ENCODE results near the gene RPF1.
"Not testable (repeated sequence)": the region's sequence is repeated elsewhere in the genome, so short reads cannot be mapped to it uniquely, and the experiment has no call there.

The RPF1 gene

GRCh38 chr1:84492726-84493125 is 13.7 kb downstream of the RPF1 start:
- no peak for DNase-seq (ENCODE audit: low read depth)

DNA sequence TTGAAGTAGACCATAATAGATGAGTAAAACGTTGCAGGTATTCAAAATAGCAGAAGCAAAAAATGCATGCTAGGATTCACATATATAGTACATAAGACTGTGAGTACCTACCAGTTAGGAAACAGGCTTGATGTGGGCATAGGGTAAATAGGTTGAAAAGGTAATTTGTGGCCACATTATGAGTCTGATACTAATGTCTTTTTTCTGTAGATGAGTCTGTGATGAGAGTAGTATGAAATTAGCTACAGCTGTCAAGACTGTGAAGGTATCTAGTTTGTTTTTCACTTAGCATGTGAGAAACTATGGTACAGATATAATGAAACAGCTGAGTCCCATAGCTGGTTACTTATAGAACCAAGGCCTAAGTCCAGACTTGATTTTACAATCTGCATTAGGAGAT is 14.7 kb downstream of the RPF1 start:
- no peak for DNase-seq (ENCODE audit: low read depth)

DNA sequence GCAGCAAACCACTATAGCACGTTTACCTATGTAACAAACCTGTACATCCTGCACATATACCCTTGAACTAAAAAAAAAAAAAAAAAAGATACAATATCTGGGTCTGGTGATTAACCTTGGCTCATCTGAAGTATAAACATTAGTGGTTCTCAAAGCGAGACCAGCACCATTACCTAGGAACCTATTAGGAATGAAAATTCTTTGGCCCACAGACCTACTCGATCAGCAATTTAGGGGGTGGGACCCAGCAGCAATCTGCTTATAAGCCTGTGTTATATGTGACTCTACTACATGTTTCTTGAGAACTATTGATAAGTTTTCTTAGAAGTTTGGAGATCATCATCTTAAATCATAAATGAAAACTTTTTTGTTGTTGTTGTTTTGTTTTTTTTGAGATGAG is 17.4 kb downstream of the RPF1 start:
- DNase-seq (ENCODE audit: low read depth), result no peak

DNA sequence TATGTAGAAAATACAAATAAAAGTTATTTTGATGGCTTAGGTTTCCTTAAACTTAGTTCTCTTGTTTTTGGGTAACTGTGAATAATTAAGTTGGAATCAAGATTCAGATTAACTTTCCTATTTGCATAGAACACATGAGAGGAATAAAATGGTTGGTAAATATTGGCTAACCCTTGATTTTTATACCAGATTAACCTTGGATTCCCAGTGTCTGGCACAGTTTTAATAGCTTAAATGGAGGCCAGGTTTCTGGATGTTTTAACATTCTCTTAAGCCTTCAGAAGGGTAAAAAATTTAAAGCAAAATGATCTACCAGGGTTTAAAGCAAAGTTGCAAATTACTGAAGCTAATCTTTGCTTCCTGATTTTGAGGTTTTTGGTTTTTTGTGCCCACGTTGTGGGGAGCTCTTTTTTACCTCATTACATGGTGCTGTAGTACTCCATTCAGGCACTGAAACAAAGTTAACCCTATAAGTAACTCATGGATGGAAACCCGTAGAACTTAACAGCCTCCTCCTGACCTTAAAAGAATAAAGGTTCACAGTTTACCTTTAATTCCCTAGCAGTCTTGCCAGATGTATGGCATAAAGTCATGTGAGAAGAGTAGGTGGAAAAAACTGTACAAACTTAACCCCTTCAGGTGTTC is 18.7 kb downstream of the RPF1 start:
- no peak for DNase-seq (ENCODE audit: low read depth)

- no peak for DNase-seq (ENCODE audit: low read depth)
These were observed 23.9 kb downstream of the RPF1 start for GRCh38 chr1:84502927-84503326.

DNA sequence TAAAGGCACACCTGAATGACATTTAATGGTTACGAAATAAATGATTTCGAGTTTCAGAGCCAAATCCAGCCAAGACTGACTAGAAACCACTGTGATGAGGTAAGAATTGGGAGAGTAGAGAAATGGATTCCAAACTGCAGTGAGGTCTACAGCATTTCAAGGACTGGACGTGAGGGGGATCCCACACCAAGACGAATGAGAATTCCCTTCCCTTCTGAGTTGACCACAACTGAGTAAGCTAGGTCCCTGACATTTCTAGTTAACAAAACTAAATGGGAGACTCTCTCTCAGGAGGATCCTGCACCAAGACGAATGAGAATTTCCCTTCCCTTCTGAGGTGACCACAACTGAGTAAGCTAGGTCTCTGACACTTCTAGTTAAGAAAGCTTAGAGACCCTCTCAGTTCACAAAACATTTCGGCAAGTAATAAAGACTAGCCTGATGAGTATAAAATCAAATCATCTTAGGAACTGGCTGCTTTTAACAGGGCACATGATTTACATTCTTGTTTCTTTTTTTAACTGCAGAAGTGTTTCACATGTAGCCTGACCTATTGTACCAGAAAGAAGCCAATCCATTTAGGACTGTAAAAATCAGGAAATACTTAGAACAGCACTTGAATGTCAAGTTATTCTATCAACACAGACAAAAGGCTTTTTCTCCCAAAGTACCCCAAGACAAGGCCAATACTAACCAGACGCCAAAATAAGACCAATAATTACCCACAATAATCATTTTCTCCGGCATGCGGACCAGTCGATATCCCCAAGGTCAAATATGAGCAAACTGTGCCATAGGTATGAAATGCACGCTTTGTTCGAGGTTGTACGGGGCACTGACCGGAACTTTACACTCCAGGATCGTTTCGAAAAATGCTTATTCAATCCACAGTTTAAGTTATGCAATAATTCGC is 25.8 kb downstream of the RPF1 start:
- no peak for DNase-seq (ENCODE audit: low read depth)

DNA sequence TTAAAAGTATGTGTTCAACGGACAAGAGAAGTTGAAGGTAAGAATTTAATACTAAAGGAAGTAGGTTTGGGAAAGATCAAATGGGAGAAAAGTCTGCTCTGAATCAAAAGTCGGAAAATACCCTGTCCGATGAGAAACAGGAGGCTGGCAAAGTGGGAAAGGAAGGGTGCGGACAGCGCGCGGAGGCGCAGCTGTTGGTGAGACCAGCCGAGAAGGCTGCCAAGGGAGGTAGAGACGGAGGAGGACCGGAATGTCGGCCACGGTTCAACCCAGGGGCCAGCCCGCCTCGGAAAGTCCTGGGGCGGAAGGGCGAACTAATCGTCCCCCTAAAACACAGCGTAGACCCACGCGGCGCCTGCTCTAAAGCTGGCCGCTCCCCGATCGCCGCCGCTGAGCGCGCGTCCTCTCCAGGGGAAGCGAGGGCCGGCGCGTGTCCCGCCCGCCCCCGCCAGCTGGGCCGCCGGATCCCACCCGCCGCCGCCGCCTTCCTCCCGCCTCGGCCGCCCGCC is 26.5 kb downstream of the RPF1 start:
- no peak for DNase-seq (ENCODE audit: low read depth)

DNA sequence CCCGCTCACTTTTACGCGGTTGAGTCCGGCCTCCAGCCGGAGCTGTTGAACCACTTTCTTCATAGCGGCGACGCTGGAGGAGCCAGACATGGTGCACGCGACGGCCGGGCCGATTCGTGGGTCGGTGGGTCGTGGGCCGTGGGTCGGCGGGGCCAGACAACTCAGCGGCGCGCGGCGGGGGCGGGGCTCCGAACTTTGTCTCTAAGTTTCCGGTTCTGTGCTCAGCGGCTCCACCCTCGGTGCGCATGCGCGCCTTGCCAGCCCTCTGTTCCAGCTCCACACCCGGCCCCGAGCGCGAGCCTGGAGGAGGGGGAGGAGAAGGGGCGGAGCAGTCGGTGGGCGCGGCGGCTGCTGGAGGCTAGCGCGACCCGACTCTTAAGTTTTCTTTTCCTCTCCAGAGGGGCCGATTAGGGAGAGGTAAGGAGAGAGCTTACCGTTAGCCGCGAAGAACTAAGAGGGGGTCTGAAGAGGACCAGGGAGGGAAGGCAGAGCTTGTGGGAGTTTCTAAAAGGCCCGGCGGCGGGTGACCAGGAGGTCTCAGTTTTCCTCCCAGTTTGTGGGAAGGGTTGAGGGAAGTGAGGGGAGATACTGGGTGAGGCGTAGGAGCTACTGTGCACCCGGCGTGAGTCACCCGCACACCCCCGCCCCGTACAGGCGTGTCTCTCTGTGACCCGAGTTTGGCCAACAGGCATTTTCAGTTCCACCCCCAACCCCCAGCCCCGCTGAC is 27.1 kb downstream of the RPF1 start, which contains the start of the genes GNG5 and SPATA1:
Gene GNG5, minus strand, starts transcription at position 580 of the 727 bp plus-strand sequence. Its CDS starts 490 bp downstream, at position 90.
Gene SPATA1, plus strand, starts transcription at position 385 of the 727 bp plus-strand sequence. CDS start 9,974 bp downstream, outside the sequence.
- peak; percentile 97 for DNase-seq (ENCODE audit: low read depth)

DNA sequence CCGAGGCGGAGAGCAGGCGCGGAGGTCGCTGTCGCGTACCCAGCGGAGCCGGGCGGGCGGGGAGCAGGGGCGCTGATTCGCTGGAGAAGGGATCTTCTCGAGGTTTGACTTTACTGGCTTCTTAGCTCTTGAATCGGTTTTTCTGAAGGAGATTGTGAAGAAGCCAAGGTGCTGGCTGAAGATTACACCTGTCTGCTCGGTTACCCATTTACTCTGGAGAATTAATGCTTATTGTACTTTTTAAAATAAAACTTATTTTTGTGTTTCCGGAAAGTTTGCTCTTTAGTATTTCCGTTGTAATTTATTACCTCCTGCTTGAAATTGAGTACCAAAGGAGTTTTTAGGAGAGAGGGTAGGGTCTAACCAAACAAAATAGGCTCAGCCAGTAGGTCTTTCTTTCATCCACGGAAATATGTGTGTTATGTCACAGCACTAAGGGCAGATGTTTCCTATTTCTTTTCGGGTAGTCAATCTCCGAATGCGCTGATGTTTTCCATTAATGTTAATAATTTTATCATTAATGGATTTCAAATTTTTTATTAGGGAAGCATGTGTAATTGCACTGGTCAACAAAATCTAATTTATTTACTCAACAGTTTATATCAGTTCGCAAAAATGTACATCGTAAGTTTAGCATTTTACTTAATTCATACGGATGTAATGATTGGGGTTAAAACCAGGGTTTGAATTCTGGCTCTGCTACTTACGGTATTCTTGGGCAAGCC is 27.8 kb downstream of the RPF1 start:
- no peak for DNase-seq (ENCODE audit: low read depth)

- not testable (repeated sequence) for DNase-seq (ENCODE audit: low read depth)
These were observed 28.8 kb downstream of the RPF1 start for GRCh38 chr1:84507887-84508286.

GRCh38 chr1:84508510-84508909 is 29.4 kb downstream of the RPF1 start:
- DNase-seq (ENCODE audit: low read depth), result no peak

DNA sequence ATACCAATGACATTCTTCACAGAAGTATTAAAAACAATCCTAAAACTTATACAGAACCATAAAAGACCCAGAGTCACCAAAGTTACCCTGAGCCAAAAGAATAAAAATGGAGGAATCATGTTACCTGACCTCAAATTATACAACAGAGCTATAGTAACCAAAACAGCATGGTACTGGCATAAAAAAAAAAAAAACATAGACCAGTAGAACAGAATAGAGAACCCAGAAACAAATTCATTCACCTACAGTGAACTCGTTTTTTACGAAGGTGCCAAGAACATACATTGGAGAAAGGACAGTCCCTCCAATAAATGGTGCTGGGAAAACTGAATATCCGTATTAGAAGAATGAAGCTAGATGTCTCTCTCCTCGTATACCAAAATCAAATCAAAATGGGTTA is 30.0 kb downstream of the RPF1 start:
- no peak for DNase-seq (ENCODE audit: low read depth)

DNA sequence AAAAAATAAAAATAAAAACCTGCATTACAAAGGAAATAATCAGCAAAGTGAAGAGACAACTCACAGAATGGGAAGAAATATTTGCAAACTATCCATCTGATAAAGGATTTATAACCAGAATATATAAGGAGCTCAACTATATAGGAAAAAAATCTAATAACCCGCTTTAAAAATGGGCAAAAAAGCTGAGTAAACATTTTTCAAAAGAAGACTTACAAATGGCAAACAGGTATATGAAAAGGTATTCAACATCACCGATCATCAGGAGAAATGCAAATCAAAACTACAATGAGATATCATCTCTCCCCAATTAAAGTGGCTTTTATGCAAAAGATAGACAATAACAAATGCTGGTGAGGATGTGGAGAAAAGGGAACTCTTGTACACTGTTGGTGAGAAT is 31.1 kb downstream of the RPF1 start:
- DNase-seq (ENCODE audit: low read depth), result no peak

GRCh38 chr1:84510668-84511067 is 31.6 kb downstream of the RPF1 start:
- no peak for DNase-seq (ENCODE audit: low read depth)

DNA sequence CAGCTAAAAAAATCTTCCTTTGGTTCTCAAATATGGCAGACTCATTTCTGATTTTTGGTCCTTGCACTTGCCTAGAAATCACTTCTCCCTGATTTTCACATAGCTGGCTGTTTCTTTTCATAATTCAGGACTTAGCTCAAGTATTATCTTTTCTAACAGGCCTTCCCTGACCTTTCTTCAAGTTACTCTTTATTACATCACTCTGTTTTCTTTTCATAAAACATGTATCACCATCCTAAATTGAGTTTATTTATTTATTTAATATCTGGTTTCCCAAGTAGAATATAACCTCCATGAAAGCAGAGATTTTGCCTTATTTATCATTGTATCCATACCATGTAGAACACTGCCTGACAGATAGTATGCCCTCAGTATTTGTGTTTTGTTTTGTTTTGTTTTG is 45.5 kb downstream of the RPF1 start:
- no peak for DNase-seq (ENCODE audit: low read depth)

- DNase-seq (ENCODE audit: low read depth), result no peak
These were observed 46.7 kb downstream of the RPF1 start for GRCh38 chr1:84525779-84526178.

DNA sequence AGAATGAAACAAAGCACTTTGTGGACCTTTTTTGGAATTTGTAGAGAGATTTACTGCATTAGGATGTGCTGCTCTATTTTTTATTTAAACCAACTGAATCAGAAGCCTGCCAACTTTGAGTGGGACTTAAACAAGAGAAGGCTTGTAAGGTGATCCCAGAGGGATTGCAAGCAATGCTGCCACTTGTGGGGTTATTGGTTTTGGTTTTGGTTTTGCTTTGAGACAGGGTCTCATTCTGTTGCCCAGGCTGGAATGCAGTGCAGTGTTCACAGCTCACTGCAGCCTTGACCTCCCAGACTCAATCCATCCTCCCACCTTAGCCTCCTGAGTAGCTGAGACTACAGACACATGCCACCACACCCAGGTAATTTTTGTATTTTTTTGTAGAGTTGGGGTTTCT is 59.5 kb downstream of the RPF1 start:
- no peak for DNase-seq (ENCODE audit: low read depth)

GRCh38 chr1:84539972-84540371 is 60.9 kb downstream of the RPF1 start:
- no peak for DNase-seq (ENCODE audit: low read depth)

- DNase-seq (ENCODE audit: low read depth), result no peak
These were observed 61.7 kb downstream of the RPF1 start for GRCh38 chr1:84540759-84541158.

DNA sequence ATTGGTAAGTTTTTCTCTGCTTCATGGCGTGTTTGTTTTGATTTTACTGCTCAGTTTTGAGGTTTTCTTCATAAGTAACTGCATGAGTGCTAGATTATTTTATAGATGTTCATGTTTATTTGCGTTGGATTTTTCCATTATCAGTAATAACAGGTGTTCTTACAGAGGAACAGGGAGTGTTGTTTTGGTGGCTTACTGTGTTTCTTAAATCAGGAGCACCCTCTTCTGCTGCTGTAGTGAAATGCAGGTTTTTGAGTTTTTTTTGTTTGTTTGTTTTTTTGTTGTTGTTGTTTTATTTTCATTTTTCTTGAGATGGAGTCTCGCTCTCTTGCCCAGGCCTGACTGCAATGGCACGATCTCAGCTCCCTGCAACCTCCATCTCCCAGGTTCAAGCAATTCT is 62.6 kb downstream of the RPF1 start:
- DNase-seq (ENCODE audit: low read depth), result no peak

All from activated T-helper 1 cell treated with Interleukin-2 at 50 U/mL for 16 hours (primary cell).